IMR-90 (cell line): ENCODE measurements around the gene USP12. TPM values are rescaled to one million over a fixed set of nuclear protein-coding genes. Genes with fewer than 3 reads are reported as not detected.

Source experiments
- ATAC-seq: fragments of 200-7000 bp; cut with Tn5 transposase; 2 replicates; pipeline ENCODE4 v1.9.1; 2020; ENCODE audit warnings: low read depth, mild to moderate bottlenecking, moderate library complexity
- BruUV-seq: library from RNA; stranded (reverse); fragments of 400-500 nt; replicated peaks from 2 replicates; lab custom pipeline; 2021; lab: Mats Ljungman, UMichigan
- CTCF ChIA-PET: fragments of 300-600 bp; formaldehyde crosslinking; extraction: SDS; loops from one replicate; lab custom pipeline; 2021; ENCODE audit warnings: antibody characterized with exemption; lab: Yijun Ruan, JAX
- POLR2A ChIA-PET: fragments of 300-600 bp; sonication (Branson Sonifier 250); formaldehyde crosslinking; loops from one replicate; lab custom pipeline; 2022; ENCODE audit warnings: antibody characterized with exemption; ENCODE audit not compliant: unreplicated experiment; lab: Charles Lee
- DNase-seq: peaks from one replicate; pipeline ENCODE4 v3.0.0; 2013
- H2AFZ ChIP-seq: replicated peaks from 2 replicates; pipeline ENCODE3; 2013; ENCODE audit warnings: low read length, mild to moderate bottlenecking; ENCODE audit not compliant: poor library complexity
- H2AK5ac ChIP-seq: 2 replicates; pipeline ENCODE4 v1.6.1; 2013; ENCODE audit warnings: low read depth, low read length, inconsistent platforms
- H2AK9ac ChIP-seq: replicated peaks from 2 replicates; pipeline ENCODE3; 2013; ENCODE audit warnings: mild to moderate bottlenecking, low read depth, low read length, moderate library complexity; ENCODE audit not compliant: poor library complexity
- H2BK120ac ChIP-seq: 2 replicates; pipeline ENCODE4 v1.6.1; 2013; ENCODE audit warnings: low read depth, low read length, inconsistent platforms
- H2BK15ac ChIP-seq: 3 replicates; pipeline ENCODE4 v1.6.1; 2013; ENCODE audit warnings: low read depth, low read length, inconsistent platforms
- H2BK20ac ChIP-seq: 2 replicates; pipeline ENCODE4 v1.6.1; 2013; ENCODE audit warnings: low read depth, mild to moderate bottlenecking, inconsistent platforms, low read length, moderate library complexity
- H2BK5ac ChIP-seq: 2 replicates; pipeline ENCODE4 v1.6.1; 2013; ENCODE audit warnings: mild to moderate bottlenecking, low read depth, low read length, inconsistent platforms; ENCODE audit not compliant: poor library complexity, severe bottlenecking
- H3K14ac ChIP-seq: replicated peaks from 2 replicates; pipeline ENCODE4 v1.6.1; 2013; ENCODE audit warnings: low read depth, low read length, inconsistent platforms
- H3K18ac ChIP-seq: 2 replicates; pipeline ENCODE4 v1.6.1; 2013; ENCODE audit warnings: low read depth, low read length, control low read depth
- H3K23ac ChIP-seq: 2 replicates; pipeline ENCODE4 v1.6.1; 2013; ENCODE audit warnings: low read depth, low read length, inconsistent platforms
- H3K27ac ChIP-seq: 2 replicates; pipeline ENCODE4 v1.5.1; 2013; ENCODE audit warnings: mild to moderate bottlenecking, control low read depth, low read length; ENCODE audit not compliant: insufficient read depth
- H3K27me3 ChIP-seq: 2 replicates; pipeline ENCODE4 v1.6.1; 2013; ENCODE audit warnings: low read length; ENCODE audit not compliant: control insufficient read depth, insufficient read depth
- H3K36me3 ChIP-seq: 2 replicates; pipeline ENCODE4 v1.6.1; 2013; ENCODE audit warnings: low read length, mixed read lengths; ENCODE audit not compliant: control insufficient read depth, insufficient read depth
- H3K4ac ChIP-seq: 2 replicates; pipeline ENCODE4 v1.6.1; 2013; ENCODE audit warnings: low read depth, low read length, inconsistent platforms
- H3K4me1 ChIP-seq: 2 replicates; pipeline ENCODE4 v1.6.1; 2013; ENCODE audit warnings: low read length, mixed read lengths; ENCODE audit not compliant: control insufficient read depth, insufficient read depth
- H3K4me2 ChIP-seq: 2 replicates; pipeline ENCODE4 v1.6.1; 2013; ENCODE audit warnings: low read depth, mild to moderate bottlenecking, control low read depth, low read length, moderate library complexity
- H3K4me3 ChIP-seq: 2 replicates; pipeline ENCODE4 v1.5.1; 2013; ENCODE audit warnings: low read depth, mild to moderate bottlenecking, control low read depth, low read length, moderate library complexity; ENCODE audit not compliant: insufficient read depth
- H3K56ac ChIP-seq: 2 replicates; pipeline ENCODE4 v1.6.1; 2013; ENCODE audit warnings: low read length, inconsistent platforms; ENCODE audit not compliant: insufficient read depth; ENCODE audit errors: extremely low read depth
- H3K79me1 ChIP-seq, 2 experiments: 2 replicates each; pipeline ENCODE4 v1.6.1; 2013; ENCODE audit warnings: low read length in 2 of 2, inconsistent platforms in 1 of 2, low read depth in 1 of 2
- H3K9ac ChIP-seq: 2 replicates; pipeline ENCODE4 v1.6.1; 2013; ENCODE audit warnings: low read depth, low read length, control low read depth
- H3K9me1 ChIP-seq: 2 replicates; pipeline ENCODE4 v1.6.1; 2013; ENCODE audit warnings: low read length, inconsistent platforms; ENCODE audit not compliant: insufficient read depth
- H3K9me3 ChIP-seq: 2 replicates; pipeline ENCODE4 v1.6.1; 2013; ENCODE audit warnings: low read length; ENCODE audit not compliant: control insufficient read depth, insufficient read depth
- H4K20me1 ChIP-seq: 2 replicates; pipeline ENCODE4 v1.6.1; 2013; ENCODE audit warnings: low read length, inconsistent platforms; ENCODE audit not compliant: insufficient read depth
- H4K5ac ChIP-seq: 2 replicates; pipeline ENCODE4 v1.6.1; 2013; ENCODE audit warnings: mild to moderate bottlenecking, low read depth, low read length, control low read depth
- H4K8ac ChIP-seq, 2 experiments: 2 replicates each; pipeline ENCODE4 v1.6.1; 2013; ENCODE audit warnings: low read depth in 2 of 2, low read length in 2 of 2, control low read depth in 1 of 2, inconsistent platforms in 1 of 2
- H4K91ac ChIP-seq: 2 replicates; pipeline ENCODE4 v1.6.1; 2013; ENCODE audit warnings: low read depth, low read length, inconsistent platforms; ENCODE audit not compliant: insufficient read depth
- CEBPB ChIP-seq: IDR thresholded peaks from 2 replicates; pipeline ENCODE4 v1.6.1; 2012; ENCODE audit warnings: low read depth, low read length, improper control_type of control experiment
- WGBS, 2 experiments: methylation state at CpG; one replicate each; pipeline versions ENCODE4 v1.1.5 to v1.1.7; 2013; ENCODE audit warnings: missing lambda C conversion rate in 2 of 2; ENCODE audit not compliant: insufficient read length in 1 of 2; ENCODE audit errors: extremely low coverage in 2 of 2; 5-methylcytosine and 5-hydroxymethylcytosine counted together
- dilution Hi-C: fragments of 300-500 bp; cut with HindIII; formaldehyde crosslinking; loops from one replicate; pipeline ENCODE4 v1.14.3; 2018; ENCODE audit warnings: low sequenced_read_pairs; ENCODE audit not compliant: unreplicated experiment
- in situ Hi-C: fragments of 300-500 bp; cut with MboI; formaldehyde crosslinking; loops from 3 replicates; pipeline ENCODE4 v1.14.3; 2019; ENCODE audit warnings: low sequenced_read_pairs, inconsistent platforms, mixed read lengths
- intact Hi-C: fragments of 100-400 bp; cut with micrococcal nuclease; formaldehyde crosslinking; loops from 2 replicates; pipeline ENCODE4 v1.10.0; 2022
- polyA plus RNA-seq, 3 experiments: library from polyadenylated mRNA; depleted of rRNA; stranded (reverse); fragments of >200 nt; gene quantifications; 2 replicates each; pipeline ENCODE4 v1.2.3, GENCODE V29; 2012; ENCODE audit warnings: low replicate concordance in 1 of 3
- total RNA-seq: library from RNA; depleted of rRNA; stranded (reverse); fragments of >200 nt; gene quantifications from 2 replicates; pipeline ENCODE4 v1.2.3, GENCODE V29; 2012
- TF ChIP-seq, protein P1 (sequence below): conservative IDR thresholded peaks from 2 replicates; pipeline ENCODE4 v1.5.1; 2012; ENCODE audit warnings: mild to moderate bottlenecking, low read depth, low read length, improper control_type of control experiment

Gene USP12
- total and polyA plus RNA-seq, 2 of the 4 experiments (the other 2 are of a cell fraction): 11.8 to 16.5 TPM

DNA sequence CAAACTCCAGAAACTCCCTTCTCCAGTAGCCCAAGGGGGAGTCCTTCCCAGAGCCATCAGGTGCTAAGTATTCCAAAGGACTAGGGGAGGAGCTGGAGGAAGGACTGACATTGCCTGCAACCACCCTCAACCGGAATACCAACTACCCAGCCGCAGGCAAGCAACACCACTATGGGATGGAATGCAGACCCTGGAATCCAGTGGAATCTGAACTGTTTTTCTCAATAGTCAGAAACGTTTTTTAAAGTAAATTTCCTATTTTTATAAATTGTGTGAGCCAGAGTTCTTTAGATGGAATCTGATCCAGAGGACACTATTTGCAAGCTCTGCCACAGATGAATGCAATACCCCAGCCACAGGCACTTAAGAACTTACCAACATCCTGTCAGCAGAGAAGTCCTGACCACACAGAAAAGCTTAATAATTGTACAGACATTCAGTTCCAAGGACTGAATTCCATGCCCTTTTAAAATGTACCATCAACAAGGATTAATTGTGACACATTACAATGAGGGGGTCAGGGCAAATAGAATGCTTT, 92.1 kb downstream of the USP12 start:
- Histone ChIP-seq H3K4ac (no peak overlapping the region; the same call in 1 of the 2 replicates), H3K36me3 (peaks cover 15% of the 10 kb centered on the region), H2BK5ac (peak overlapping the region; percentile 71), H4K91ac (no peak overlapping the region), H4K8ac (no peak overlapping the region), H3K79me1 (peaks cover 23 to 29% of the 10 kb centered on the region in 2 experiments), H3K9me3 (no peaks in the 10 kb centered on the region), H3K4me1 (peaks cover 11% of the 10 kb centered on the region), H3K27me3 (no peaks in the 10 kb centered on the region), H3K4me2 (no peak overlapping the region; the same call in 1 of the 2 replicates), H3K14ac (no peak overlapping the region), H3K9me1 (peaks cover 8% of the 10 kb centered on the region), H2BK15ac (no peak overlapping the region), H3K23ac (no peak overlapping the region), H4K5ac (no peak overlapping the region), H3K9ac (no peak overlapping the region), H2AK5ac (no peak overlapping the region), H4K20me1 (no peaks in the 10 kb centered on the region), H3K4me3 (no peak overlapping the region), H3K18ac (no peak overlapping the region), H2BK20ac (no peak overlapping the region), H3K27ac (no peak overlapping the region; the same call in 1 of the 2 replicates), H2AFZ (no peak overlapping the region), H3K56ac (no peak overlapping the region), H2BK120ac (no peak overlapping the region), H2AK9ac (no peak overlapping the region)
- in situ Hi-C loops: no loop called here
- no TSS peak for BruUV-seq
- peak; percentile 67 for DNase-seq
- intact Hi-C loops: loop anchor here (10.0 kb wide), 1 partner anchor 275 kb away; no protein-coding TSS in a partner anchor
- peak; percentile 87 for ATAC-seq
- dilution Hi-C loops: no loop called here
- peak; percentile 22; the same call in 1 of the 2 replicates for TF ChIP-seq CEBPB
- TF ChIP-seq, protein P1, sequence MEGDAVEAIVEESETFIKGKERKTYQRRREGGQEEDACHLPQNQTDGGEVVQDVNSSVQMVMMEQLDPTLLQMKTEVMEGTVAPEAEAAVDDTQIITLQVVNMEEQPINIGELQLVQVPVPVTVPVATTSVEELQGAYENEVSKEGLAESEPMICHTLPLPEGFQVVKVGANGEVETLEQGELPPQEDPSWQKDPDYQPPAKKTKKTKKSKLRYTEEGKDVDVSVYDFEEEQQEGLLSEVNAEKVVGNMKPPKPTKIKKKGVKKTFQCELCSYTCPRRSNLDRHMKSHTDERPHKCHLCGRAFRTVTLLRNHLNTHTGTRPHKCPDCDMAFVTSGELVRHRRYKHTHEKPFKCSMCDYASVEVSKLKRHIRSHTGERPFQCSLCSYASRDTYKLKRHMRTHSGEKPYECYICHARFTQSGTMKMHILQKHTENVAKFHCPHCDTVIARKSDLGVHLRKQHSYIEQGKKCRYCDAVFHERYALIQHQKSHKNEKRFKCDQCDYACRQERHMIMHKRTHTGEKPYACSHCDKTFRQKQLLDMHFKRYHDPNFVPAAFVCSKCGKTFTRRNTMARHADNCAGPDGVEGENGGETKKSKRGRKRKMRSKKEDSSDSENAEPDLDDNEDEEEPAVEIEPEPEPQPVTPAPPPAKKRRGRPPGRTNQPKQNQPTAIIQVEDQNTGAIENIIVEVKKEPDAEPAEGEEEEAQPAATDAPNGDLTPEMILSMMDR: no peak
- no CpG with 5 or more reads among the region's 3 CpGs for WGBS, 2 experiments
- ChIA-PET CTCF (no interaction called here), POLR2A (no interaction called here)
